LoVo (cell line): ENCODE results near the gene WWC1.
"Not testable (repeated sequence)": the region's sequence is repeated elsewhere in the genome, so short reads cannot be mapped to it uniquely, and the experiment has no call there.

Experiments
- DNase-seq: peaks from one replicate; pipeline ENCODE4 v3.0.0-alpha.2; 2016; ENCODE audit warnings: low spot score

WWC1 gene

GRCh38 chr5:168334695-168335094 is 43.2 kb downstream of the WWC1 start:
- DNase-seq: no peak

- DNase-seq: no peak
These were observed 45.9 kb downstream of the WWC1 start for GRCh38 chr5:168337361-168337760.

GRCh38 chr5:168339109-168339771 is 47.8 kb downstream of the WWC1 start:
- DNase-seq: no peak

- not testable (repeated sequence) for DNase-seq
These were observed 48.3 kb downstream of the WWC1 start for GRCh38 chr5:168339772-168340140.

- no peak for DNase-seq
These were observed 49.0 kb downstream of the WWC1 start for GRCh38 chr5:168340487-168340886.

GRCh38 chr5:168341178-168341577 is 49.7 kb downstream of the WWC1 start:
- no peak for DNase-seq

GRCh38 chr5:168342151-168342825 is 50.8 kb downstream of the WWC1 start:
- no peak for DNase-seq

- DNase-seq: peak; percentile 65
These were observed 51.5 kb downstream of the WWC1 start for GRCh38 chr5:168342985-168343384.

GRCh38 chr5:168346417-168346816 is 55.0 kb downstream of the WWC1 start:
- peak; percentile 57 for DNase-seq

- DNase-seq: no peak
These were observed 56.1 kb downstream of the WWC1 start for GRCh38 chr5:168347368-168348083.

GRCh38 chr5:168348084-168348414 is 56.6 kb downstream of the WWC1 start:
- DNase-seq: no peak

GRCh38 chr5:168350315-168350714 is 58.9 kb downstream of the WWC1 start:
- no peak for DNase-seq

- DNase-seq: no peak
These were observed 61.9 kb downstream of the WWC1 start for GRCh38 chr5:168353216-168353957.

- DNase-seq: no peak
These were observed 63.0 kb downstream of the WWC1 start for GRCh38 chr5:168354397-168354796.

GRCh38 chr5:168356171-168356570 is 64.7 kb downstream of the WWC1 start:
- no peak for DNase-seq

GRCh38 chr5:168356592-168356991 is 65.1 kb downstream of the WWC1 start:
- DNase-seq: no peak

GRCh38 chr5:168357876-168358275 is 66.4 kb downstream of the WWC1 start:
- DNase-seq: no peak

- DNase-seq: peak; percentile 16
These were observed 68.5 kb downstream of the WWC1 start for GRCh38 chr5:168359820-168360460.

GRCh38 chr5:168360521-168361285 is 69.3 kb downstream of the WWC1 start:
- DNase-seq: no peak

- no peak for DNase-seq
These were observed 70.8 kb downstream of the WWC1 start for GRCh38 chr5:168362097-168362885.
